PC-9 (cell line): ENCODE data around the gene SEC24D. TPM values are rescaled to one million over a fixed set of nuclear protein-coding genes. Genes with fewer than 3 reads are reported as not detected.

ENCODE experiments used
- BruUV-seq: library from RNA; stranded (reverse); fragments of 400-500 nt; replicated peaks from 2 replicates; lab custom pipeline; 2021; lab: Mats Ljungman, UMichigan
- CTCF ChIA-PET: fragments of 300-600 bp; sonication (Branson Sonifier 250); formaldehyde crosslinking; loops from one replicate; lab custom pipeline; 2022; ENCODE audit warnings: antibody characterized with exemption; lab: Charles Lee
- POLR2A ChIA-PET: fragments of 300-600 bp; sonication (Branson Sonifier 250); formaldehyde crosslinking; loops from one replicate; lab custom pipeline; 2022; ENCODE audit warnings: antibody characterized with exemption; ENCODE audit not compliant: unreplicated experiment; lab: Charles Lee
- DNase-seq, 2 experiments: peaks; one replicate each; pipeline versions ENCODE4 v3.0.0 to v3.0.0-alpha.2; 2015 to 2022; ENCODE audit warnings: mixed read lengths in 1 of 2
- H2AFZ ChIP-seq: fragments of 200-600 bp; sonication (generic); 2 replicates; pipeline ENCODE4 v1.8.1; 2017; ENCODE audit warnings: antibody characterized with exemption
- H3F3A ChIP-seq: fragments of 200-600 bp; sonication (generic); 2 replicates; pipeline ENCODE4 v1.8.1; 2017; ENCODE audit warnings: antibody characterized with exemption, mild to moderate bottlenecking, low read depth; ENCODE audit not compliant: insufficient read depth
- H3K27ac ChIP-seq: fragments of 200-600 bp; sonication (generic); 2 replicates; pipeline ENCODE4 v1.6.1; 2016; ENCODE audit warnings: mixed run types
- H3K27me3 ChIP-seq: fragments of 200-600 bp; sonication (generic); 2 replicates; pipeline ENCODE4 v1.6.1; 2016; ENCODE audit warnings: low read depth, mixed run types; ENCODE audit not compliant: insufficient read depth
- H3K36me3 ChIP-seq: fragments of 200-600 bp; sonication (generic); 2 replicates; pipeline ENCODE4 v1.6.1; 2016; ENCODE audit warnings: low read depth, mixed run types
- H3K4me1 ChIP-seq: fragments of 200-600 bp; sonication (generic); replicated peaks from 2 replicates; pipeline ENCODE4 v1.6.1; 2016; ENCODE audit warnings: mixed run types; ENCODE audit not compliant: insufficient read depth
- H3K4me2 ChIP-seq: fragments of 200-600 bp; sonication (generic); 2 replicates; pipeline ENCODE4 v1.6.1; 2017; ENCODE audit warnings: mixed run types
- H3K4me3 ChIP-seq: fragments of 200-600 bp; sonication (generic); 2 replicates; pipeline ENCODE4 v1.6.1; 2016; ENCODE audit warnings: mixed run types
- H3K79me2 ChIP-seq: fragments of 200-600 bp; sonication (generic); 2 replicates; pipeline ENCODE4 v1.6.1; 2017; ENCODE audit warnings: low read depth, mixed run types
- H3K9me2 ChIP-seq: fragments of 200-600 bp; sonication (generic); 2 replicates; pipeline ENCODE4 v1.8.1; 2017; ENCODE audit warnings: mild to moderate bottlenecking; ENCODE audit not compliant: insufficient read depth
- H3K9me3 ChIP-seq: fragments of 200-600 bp; sonication (generic); 2 replicates; pipeline ENCODE4 v1.8.1; 2016; ENCODE audit warnings: low read depth; ENCODE audit not compliant: insufficient read depth
- H4K20me1 ChIP-seq: fragments of 200-600 bp; sonication (generic); 2 replicates; pipeline ENCODE4 v1.8.1; 2017; ENCODE audit not compliant: insufficient read depth
- CTCF ChIP-seq: fragments of 200-600 bp; sonication (generic); conservative IDR thresholded peaks from 2 replicates; pipeline ENCODE4 v1.6.1; 2017; ENCODE audit warnings: mixed run types, antibody characterized with exemption, mild to moderate bottlenecking, moderate library complexity
- EZH2 ChIP-seq: fragments of 200-600 bp; sonication (generic); IDR thresholded peaks from 2 replicates; pipeline ENCODE4 v1.8.0; 2017; ENCODE audit warnings: antibody characterized with exemption, low read depth
- intact Hi-C: fragments of 100-400 bp; cut with micrococcal nuclease; formaldehyde crosslinking; loops from one replicate; pipeline ENCODE4 v1.10.0; 2022; ENCODE audit not compliant: unreplicated experiment
- total RNA-seq: library from RNA; stranded (reverse); gene quantifications from 2 replicates; pipeline ENCODE4 v1.2.3, GENCODE V29; 2021

Gene SEC24D
- total RNA-seq, 1 experiment from 2014 or later = 17.3 TPM

- CTCF ChIA-PET = no interaction called here
- no peaks in the 10 kb centered on the region for H3K9me2 ChIP-seq
- no peaks in the 10 kb centered on the region for H3K36me3 ChIP-seq
- no peaks in the 10 kb centered on the region for H3F3A ChIP-seq
- no peak overlapping the region for H3K4me2 ChIP-seq
- no peak for DNase-seq
- intact Hi-C loops = no loop called here
- no peaks in the 10 kb centered on the region for H3K4me1 ChIP-seq
- POLR2A ChIA-PET = no interaction called here
- H4K20me1 ChIP-seq = no peaks in the 10 kb centered on the region
- no peak overlapping the region for H3K4me3 ChIP-seq
- no peaks in the 10 kb centered on the region for H3K9me3 ChIP-seq
- H2AFZ ChIP-seq = no peak overlapping the region
- no TSS peak for BruUV-seq
- no peaks in the 10 kb centered on the region for H3K27me3 ChIP-seq
- H3K79me2 ChIP-seq = no peaks in the 10 kb centered on the region
- no peak for TF ChIP-seq EZH2
- TF ChIP-seq CTCF = no peak
- no peak overlapping the region for H3K27ac ChIP-seq
Measured at GRCh38 chr4:118716304-118716703, 119.6 kb downstream of the SEC24D start.

GRCh38 chr4:118714682-118715081, 121.2 kb downstream of the SEC24D start:
- intact Hi-C loops = no loop called here
- H3K27me3 ChIP-seq = no peaks in the 10 kb centered on the region
- H3K79me2 ChIP-seq = no peaks in the 10 kb centered on the region
- ChIA-PET CTCF (no interaction called here), POLR2A (no interaction called here)
- H2AFZ ChIP-seq = no peak overlapping the region
- no peak overlapping the region for H3K27ac ChIP-seq
- H3K9me3 ChIP-seq = no peaks in the 10 kb centered on the region
- H3F3A ChIP-seq = no peaks in the 10 kb centered on the region
- no peak for DNase-seq
- no peak for TF ChIP-seq CTCF
- no peaks in the 10 kb centered on the region for H3K4me1 ChIP-seq
- no TSS peak for BruUV-seq
- H3K9me2 ChIP-seq = no peaks in the 10 kb centered on the region
- H3K36me3 ChIP-seq = no peaks in the 10 kb centered on the region
- H4K20me1 ChIP-seq = no peaks in the 10 kb centered on the region
- H3K4me2 ChIP-seq = no peak overlapping the region
- no peak overlapping the region for H3K4me3 ChIP-seq

- no peaks in the 10 kb centered on the region for H3K27me3 ChIP-seq
- H3K27ac ChIP-seq = no peak overlapping the region
- no peak overlapping the region for H2AFZ ChIP-seq
- H3K4me2 ChIP-seq = no peak overlapping the region
- H3F3A ChIP-seq = no peaks in the 10 kb centered on the region
- no peak overlapping the region for H3K4me3 ChIP-seq
- POLR2A ChIA-PET = interaction anchor here (0.6 kb wide), 1 partner anchor 322 kb away, joined by 3 read pairs; no protein-coding TSS in a partner anchor
- no peaks in the 10 kb centered on the region for H3K9me3 ChIP-seq
- CTCF ChIA-PET = no interaction called here
- DNase-seq = no peak
- no peaks in the 10 kb centered on the region for H3K36me3 ChIP-seq
- no peaks in the 10 kb centered on the region for H3K4me1 ChIP-seq
- H3K79me2 ChIP-seq = no peaks in the 10 kb centered on the region
- TF ChIP-seq EZH2 = no peak
- no peak for TF ChIP-seq CTCF
- no peaks in the 10 kb centered on the region for H3K9me2 ChIP-seq
- intact Hi-C loops = no loop called here
- no TSS peak for BruUV-seq
- no peaks in the 10 kb centered on the region for H4K20me1 ChIP-seq
Measured at GRCh38 chr4:118712872-118713271, 123.1 kb downstream of the SEC24D start.
